ENCODE data around the gene NUDT9. TPM values are rescaled to one million over a fixed set of nuclear protein-coding genes. Genes with fewer than 3 reads are reported as not detected.
A peak's percentile ranks its signal among the peaks of the same experiment; 100 is the strongest.
"Not testable (repeated sequence)": the region's sequence is repeated elsewhere in the genome, so short reads cannot be mapped to it uniquely, and the experiment has no call there.

The NUDT9 gene
- total RNA-seq, 1 donor from 2014 or later: 26.5 TPM

- Mint-ChIP-seq H3K36me3 (no peaks in the 10 kb centered on the region), H3K4me3 (no peak overlapping the region), H3K27me3 (no peaks in the 10 kb centered on the region), H3K4me1 (ENCODE audit: unreplicated experiment) (no peaks in the 10 kb centered on the region), H3K9me3 (peaks cover 12% of the 10 kb centered on the region), H3K27ac (no peak overlapping the region)
- TF ChIP-seq CTCF (conservative IDR thresholded peaks at IDR 0.05): no peak
- no peak for DNase-seq (ENCODE audit: extremely low spot score, unreplicated experiment)
These were observed 15.9 kb upstream of the NUDT9 start for GRCh38 chr4:87406462-87406861.

- peaks cover 11% of the 10 kb centered on the region for H3K9me3 Mint-ChIP-seq
These were observed 15.5 kb upstream of the NUDT9 start for GRCh38 chr4:87406902-87407301.

GRCh38 chr4:87409420-87409939, 12.9 kb upstream of the NUDT9 start:
- Mint-ChIP-seq H3K4me3 (no peak overlapping the region), H3K36me3 (no peaks in the 10 kb centered on the region), H3K9me3 (peaks cover 6% of the 10 kb centered on the region), H3K4me1 (ENCODE audit: unreplicated experiment) (no peaks in the 10 kb centered on the region), H3K27me3 (no peaks in the 10 kb centered on the region), H3K27ac (no peak overlapping the region)
- DNase-seq (ENCODE audit: extremely low spot score, unreplicated experiment): no peak
- no peak for TF ChIP-seq CTCF (conservative IDR thresholded peaks at IDR 0.05)

More at GRCh38 chr4:87406902-87407301, 15.5 kb upstream of the NUDT9 start:
- not testable (repeated sequence) for H3K27ac Mint-ChIP-seq; H3K27me3 Mint-ChIP-seq; H3K36me3 Mint-ChIP-seq; H3K4me3 Mint-ChIP-seq; DNase-seq (ENCODE audit: extremely low spot score, unreplicated experiment); H3K4me1 Mint-ChIP-seq (ENCODE audit: unreplicated experiment)

GRCh38 chr4:87410157-87410556, 12.2 kb upstream of the NUDT9 start:
- Mint-ChIP-seq H3K9me3 (peaks cover 6% of the 10 kb centered on the region), H3K36me3 (no peaks in the 10 kb centered on the region), H3K4me3 (no peak overlapping the region), H3K4me1 (ENCODE audit: unreplicated experiment) (no peaks in the 10 kb centered on the region), H3K27me3 (no peaks in the 10 kb centered on the region), H3K27ac (peak overlapping the region; percentile 32)
- TF ChIP-seq CTCF (conservative IDR thresholded peaks at IDR 0.05): no peak
- DNase-seq (ENCODE audit: extremely low spot score, unreplicated experiment): no peak

GRCh38 chr4:87410679-87411078, 11.7 kb upstream of the NUDT9 start:
- DNase-seq (ENCODE audit: extremely low spot score, unreplicated experiment): no peak
- Mint-ChIP-seq H3K4me3 (no peak overlapping the region), H3K27me3 (no peaks in the 10 kb centered on the region), H3K4me1 (ENCODE audit: unreplicated experiment) (no peaks in the 10 kb centered on the region), H3K36me3 (no peaks in the 10 kb centered on the region), H3K9me3 (peaks cover 1% of the 10 kb centered on the region), H3K27ac (no peak overlapping the region)
- TF ChIP-seq CTCF (conservative IDR thresholded peaks at IDR 0.05): no peak

- Mint-ChIP-seq H3K4me1 (ENCODE audit: unreplicated experiment) (no peaks in the 10 kb centered on the region), H3K4me3 (no peak overlapping the region), H3K27me3 (no peaks in the 10 kb centered on the region), H3K27ac (no peak overlapping the region), H3K9me3 (no peaks in the 10 kb centered on the region), H3K36me3 (no peaks in the 10 kb centered on the region)
- no peak for TF ChIP-seq CTCF (conservative IDR thresholded peaks at IDR 0.05)
- DNase-seq (ENCODE audit: extremely low spot score, unreplicated experiment): no peak
These were observed 7.6 kb upstream of the NUDT9 start for GRCh38 chr4:87414816-87415215.
